Activated B cell treated with CpG ODN at 0.5 μM for 24 hours (primary cell): ENCODE data around the gene SH3RF3. TPM values are rescaled to one million over a fixed set of nuclear protein-coding genes. Genes with fewer than 3 reads are reported as not detected.
"Not testable (repeated sequence)": the region's sequence is repeated elsewhere in the genome, so short reads cannot be mapped to it uniquely, and the experiment has no call there.

Experiments
- ATAC-seq: fragments of 200-7000 bp; cut with Tn5 transposase; one replicate; pipeline ENCODE4 v1.10.0; 2021; ENCODE audit warnings: low read depth, mild to moderate bottlenecking, moderate library complexity
- CTCF ChIA-PET: fragments of 350-600 bp; sonication (Branson Sonifier 250); formaldehyde crosslinking; loops from one replicate; lab custom pipeline; 2021; ENCODE audit warnings: antibody characterized with exemption; lab: Charles Lee
- POLR2A ChIA-PET: fragments of 350-600 bp; sonication (Branson Sonifier 250); formaldehyde crosslinking; loops from one replicate; lab custom pipeline; 2021; ENCODE audit warnings: antibody characterized with exemption; lab: Charles Lee
- DNase-seq: peaks from one replicate; pipeline ENCODE4 v3.0.0; 2022
- H3K27ac Mint-ChIP-seq: one replicate; pipeline ENCODE4 v1.8.0; 2020; ENCODE audit warnings: mixed read lengths
- H3K27me3 Mint-ChIP-seq: one replicate; pipeline ENCODE4 v1.8.0; 2021; ENCODE audit warnings: mixed read lengths
- H3K36me3 Mint-ChIP-seq: one replicate; pipeline ENCODE4 v1.8.0; 2021; ENCODE audit warnings: low read depth, mixed read lengths
- H3K4me1 Mint-ChIP-seq: one replicate; pipeline ENCODE4 v1.8.0; 2021; ENCODE audit warnings: mixed read lengths
- H3K4me3 Mint-ChIP-seq: one replicate; pipeline ENCODE4 v1.8.0; 2020; ENCODE audit warnings: mild to moderate bottlenecking, mixed read lengths
- H3K9me3 Mint-ChIP-seq: one replicate; pipeline ENCODE4 v1.8.0; 2020; ENCODE audit warnings: mixed read lengths
- CTCF ChIP-seq: fragments of 200-600 bp; IDR thresholded peaks from one replicate; pipeline ENCODE4 v1.8.0; 2022; ENCODE audit warnings: antibody characterized with exemption, mild to moderate bottlenecking
- intact Hi-C: fragments of 100-400 bp; cut with micrococcal nuclease; formaldehyde crosslinking; loops from one replicate; pipeline ENCODE4 v1.15.1; 2024
- total RNA-seq: library from RNA; stranded (reverse); gene quantifications from 2 replicates; pipeline ENCODE4 v1.2.3, GENCODE V29; 2022

Gene SH3RF3
- total RNA-seq, 1 donor from 2014 or later: 0.09 TPM

- Mint-ChIP-seq H3K4me1 (peaks cover 9% of the 10 kb centered on the region), H3K9me3 (peaks cover 1% of the 10 kb centered on the region), H3K27me3 (peaks cover 13% of the 10 kb centered on the region), H3K4me3 (no peak overlapping the region), H3K36me3 (no peaks in the 10 kb centered on the region), H3K27ac (no peak overlapping the region)
- POLR2A ChIA-PET: no interaction called here
- ATAC-seq (no peak), DNase-seq (no peak)
- CTCF ChIA-PET: no interaction called here
- intact Hi-C loops: no loop called here
- TF ChIP-seq CTCF: no peak
These were observed 31.9 kb downstream of the SH3RF3 start for GRCh38 chr2:109160714-109161440.

- POLR2A ChIA-PET, ATAC-seq, DNase-seq, H3K4me3 Mint-ChIP-seq, H3K9me3 Mint-ChIP-seq, intact Hi-C loops, CTCF ChIA-PET, H3K4me1 Mint-ChIP-seq, H3K27ac Mint-ChIP-seq, H3K36me3 Mint-ChIP-seq: not testable (repeated sequence)
- peaks cover 10% of the 10 kb centered on the region for H3K27me3 Mint-ChIP-seq
These were observed 33.4 kb downstream of the SH3RF3 start for GRCh38 chr2:109162367-109162766.

GRCh38 chr2:109162999-109163398 lies 34.0 kb downstream of the SH3RF3 start:
- POLR2A ChIA-PET: no interaction called here
- intact Hi-C loops: no loop called here

GRCh38 chr2:109164311-109164710 lies 35.3 kb downstream of the SH3RF3 start:
- no peaks in the 10 kb centered on the region for H3K36me3 Mint-ChIP-seq
- ATAC-seq (no peak), DNase-seq (no peak)
- peaks cover 9% of the 10 kb centered on the region for H3K4me1 Mint-ChIP-seq
- POLR2A ChIA-PET: no interaction called here
- CTCF ChIA-PET: interaction anchor here (0.7 kb wide), 1 partner anchor 323 kb away, joined by 3 read pairs; no protein-coding TSS in a partner anchor
- H3K4me3 Mint-ChIP-seq: no peak overlapping the region
- no peak overlapping the region for H3K27ac Mint-ChIP-seq
- TF ChIP-seq CTCF: no peak
- H3K9me3 Mint-ChIP-seq: peaks cover 3% of the 10 kb centered on the region
- intact Hi-C loops: no loop called here
- H3K27me3 Mint-ChIP-seq: peaks cover 8% of the 10 kb centered on the region

More at GRCh38 chr2:109162999-109163398, 34.0 kb downstream of the SH3RF3 start:
- no peak overlapping the region for H3K4me3 Mint-ChIP-seq
- ATAC-seq (no peak), DNase-seq (no peak)
- no peak overlapping the region for H3K27ac Mint-ChIP-seq
- peaks cover 10% of the 10 kb centered on the region for H3K27me3 Mint-ChIP-seq
- peaks cover 9% of the 10 kb centered on the region for H3K4me1 Mint-ChIP-seq
- H3K36me3 Mint-ChIP-seq: no peaks in the 10 kb centered on the region
- CTCF ChIA-PET: no interaction called here
- TF ChIP-seq CTCF: no peak
- H3K9me3 Mint-ChIP-seq: peaks cover 1% of the 10 kb centered on the region

- H3K36me3 Mint-ChIP-seq: no peaks in the 10 kb centered on the region
- no peak overlapping the region for H3K27ac Mint-ChIP-seq
- ChIA-PET CTCF (interaction anchor here (0.7 kb wide), 1 partner anchor 323 kb away, joined by 3 read pairs; no protein-coding TSS in a partner anchor), POLR2A (no interaction called here)
- peaks cover 6% of the 10 kb centered on the region for H3K27me3 Mint-ChIP-seq
- peaks cover 3% of the 10 kb centered on the region for H3K9me3 Mint-ChIP-seq
- ATAC-seq: no peak
- H3K4me1 Mint-ChIP-seq: peaks cover 9% of the 10 kb centered on the region
- TF ChIP-seq CTCF: no peak
- no peak overlapping the region for H3K4me3 Mint-ChIP-seq
- no peak for DNase-seq
- intact Hi-C loops: no loop called here
These were observed 35.8 kb downstream of the SH3RF3 start for GRCh38 chr2:109164739-109165221.
